Right hindlimb (tissue), 1 donor: ENCODE measurements around the gene MAFG.
"Not testable (repeated sequence)": the region's sequence is repeated elsewhere in the genome, so short reads cannot be mapped to it uniquely, and the experiment has no call there.

Experiments
- DNase-seq: peaks from one replicate; pipeline ENCODE4 v3.0.0-alpha.2; 2018

MAFG gene

GRCh38 chr17:81922566-81923301, 4.8 kb downstream of the MAFG start:
- DNase-seq, result no peak

GRCh38 chr17:81921996-81922565, 5.5 kb downstream of the MAFG start:
- no peak for DNase-seq

- DNase-seq, result no peak
Measured at GRCh38 chr17:81921537-81921862, 6.0 kb downstream of the MAFG start.

- no peak for DNase-seq
Measured at GRCh38 chr17:81920612-81921536, 6.7 kb downstream of the MAFG start.

- DNase-seq, result no peak
Measured at GRCh38 chr17:81918832-81919545, 8.5 kb downstream of the MAFG start.

GRCh38 chr17:81918333-81918669, 9.2 kb downstream of the MAFG start:
- not testable (repeated sequence) for DNase-seq

GRCh38 chr17:81917565-81918332, 9.8 kb downstream of the MAFG start, which contains the start of gene SIRT7:
Gene SIRT7, minus strand, starts transcription at chr17:81918176. Its CDS starts 45 bp downstream, at chr17:81918131.
- peak; percentile 89 for DNase-seq

- no peak for DNase-seq
Measured at GRCh38 chr17:81916234-81917001, 11.1 kb downstream of the MAFG start.

- DNase-seq, result no peak
Measured at GRCh38 chr17:81915331-81915730, 12.2 kb downstream of the MAFG start.

- DNase-seq, result no peak
Measured at GRCh38 chr17:81914103-81914850, 13.3 kb downstream of the MAFG start.

GRCh38 chr17:81913394-81914102, 14.0 kb downstream of the MAFG start:
- no peak for DNase-seq

GRCh38 chr17:81912441-81913309, 14.9 kb downstream of the MAFG start:
- no peak for DNase-seq

- no peak for DNase-seq
Measured at GRCh38 chr17:81911969-81912368, 15.6 kb downstream of the MAFG start.

- DNase-seq, result peak; percentile 92
Measured at GRCh38 chr17:81911277-81911961, 16.1 kb downstream of the MAFG start, which contains the start of gene PCYT2. Gene PCYT2, minus strand, starts transcription at chr17:81911399. Its CDS starts 44 bp downstream, at chr17:81911355.

GRCh38 chr17:81910840-81911276, 16.7 kb downstream of the MAFG start:
- DNase-seq, result no peak

GRCh38 chr17:81909966-81910839, 17.3 kb downstream of the MAFG start:
- no peak for DNase-seq

- DNase-seq, result no peak
Measured at GRCh38 chr17:81909231-81909630, 18.3 kb downstream of the MAFG start.
